CD4-positive, alpha-beta T cell treated with Interleukin-15 for 4 hours (primary cell): ENCODE data around the gene KCTD15.

Experiments
- DNase-seq: peaks from one replicate; pipeline ENCODE4 v3.0.0-alpha.2; 2020; ENCODE audit warnings: low spot score

KCTD15 gene

DNA sequence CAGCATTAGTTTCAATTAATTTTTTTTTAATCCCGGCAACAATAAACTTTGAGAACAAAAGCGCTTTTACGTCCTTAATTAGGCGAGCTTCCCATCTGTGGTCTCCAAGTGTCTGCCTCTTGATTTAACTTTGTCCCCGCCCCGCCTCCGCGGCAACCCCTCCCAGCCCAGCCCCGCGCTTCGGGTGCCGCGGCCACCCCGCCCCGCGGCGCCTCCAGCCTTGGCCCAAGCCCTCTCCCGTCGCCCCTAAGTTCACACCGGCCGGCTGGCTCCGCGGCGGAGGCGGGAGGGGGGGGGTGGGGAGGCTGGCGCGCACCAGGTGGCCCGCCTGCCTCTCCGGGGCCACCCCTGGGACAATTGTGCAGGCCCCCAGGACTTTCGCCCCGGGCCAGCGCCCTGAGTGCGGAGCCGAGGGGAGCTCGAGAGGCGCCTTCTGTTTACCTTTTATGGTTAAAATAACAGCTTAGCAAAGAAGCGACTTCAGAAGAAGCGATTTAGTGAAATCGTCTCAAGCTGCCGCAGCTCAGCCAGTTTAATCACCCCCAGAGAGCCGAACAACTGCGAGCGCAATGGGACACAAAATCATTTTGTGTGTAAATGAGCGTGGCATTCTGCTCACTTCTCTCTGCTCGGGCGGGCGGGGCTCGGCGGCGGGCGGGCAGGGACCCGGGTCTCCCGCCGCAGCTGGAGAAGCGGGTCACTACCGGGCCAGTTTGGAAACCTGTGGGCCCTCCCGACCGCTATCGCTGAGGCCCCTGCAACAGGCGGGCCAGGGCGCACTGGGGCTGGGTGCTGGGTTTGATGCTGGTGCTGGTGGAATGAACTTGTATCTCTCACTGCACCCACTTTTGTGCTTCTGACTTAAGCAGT lies 1.4 kb downstream of the KCTD15 start:
- DNase-seq: no peak

DNA sequence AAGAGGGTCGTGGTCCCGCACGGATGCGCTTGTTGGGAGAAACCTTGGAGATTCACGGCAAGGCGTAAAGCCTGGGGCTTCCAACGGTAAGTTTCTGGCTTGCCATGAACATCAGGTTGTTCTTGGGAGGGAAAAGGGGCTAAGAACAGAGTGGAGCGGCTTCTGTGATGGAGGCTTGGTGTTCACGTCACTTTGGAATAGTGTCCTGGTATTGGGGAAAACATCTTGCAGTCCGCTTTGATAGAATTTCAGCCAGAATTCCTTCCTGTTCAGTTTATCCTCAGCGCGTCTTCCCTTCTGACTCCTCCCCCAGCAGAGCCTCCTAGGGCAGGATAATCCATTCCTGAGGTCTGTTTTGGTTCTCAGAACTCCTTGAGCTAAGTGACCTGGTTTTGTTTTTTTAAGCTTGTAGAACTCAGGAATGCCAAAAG lies 2.0 kb downstream of the KCTD15 start:
- no peak for DNase-seq

DNA sequence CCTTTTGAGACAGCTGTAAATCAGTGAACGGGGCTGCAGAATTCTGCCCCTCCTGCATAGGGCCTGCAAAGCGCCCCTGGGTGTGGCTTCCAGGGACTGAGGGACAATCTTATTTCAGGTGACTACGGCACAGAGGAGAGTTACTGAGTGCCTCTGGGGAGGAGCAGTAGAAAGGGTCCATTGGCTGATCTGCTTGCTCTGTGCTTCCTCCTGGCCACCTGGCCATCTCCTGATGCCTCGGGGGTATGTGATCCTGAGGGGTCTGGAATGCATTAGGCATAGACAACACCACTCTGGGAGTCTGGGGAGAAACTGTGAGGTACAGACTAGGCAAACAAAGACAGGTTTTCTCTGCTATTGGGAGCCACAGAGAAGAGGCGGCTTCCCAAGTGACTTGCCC lies 2.8 kb downstream of the KCTD15 start:
- no peak for DNase-seq

DNA sequence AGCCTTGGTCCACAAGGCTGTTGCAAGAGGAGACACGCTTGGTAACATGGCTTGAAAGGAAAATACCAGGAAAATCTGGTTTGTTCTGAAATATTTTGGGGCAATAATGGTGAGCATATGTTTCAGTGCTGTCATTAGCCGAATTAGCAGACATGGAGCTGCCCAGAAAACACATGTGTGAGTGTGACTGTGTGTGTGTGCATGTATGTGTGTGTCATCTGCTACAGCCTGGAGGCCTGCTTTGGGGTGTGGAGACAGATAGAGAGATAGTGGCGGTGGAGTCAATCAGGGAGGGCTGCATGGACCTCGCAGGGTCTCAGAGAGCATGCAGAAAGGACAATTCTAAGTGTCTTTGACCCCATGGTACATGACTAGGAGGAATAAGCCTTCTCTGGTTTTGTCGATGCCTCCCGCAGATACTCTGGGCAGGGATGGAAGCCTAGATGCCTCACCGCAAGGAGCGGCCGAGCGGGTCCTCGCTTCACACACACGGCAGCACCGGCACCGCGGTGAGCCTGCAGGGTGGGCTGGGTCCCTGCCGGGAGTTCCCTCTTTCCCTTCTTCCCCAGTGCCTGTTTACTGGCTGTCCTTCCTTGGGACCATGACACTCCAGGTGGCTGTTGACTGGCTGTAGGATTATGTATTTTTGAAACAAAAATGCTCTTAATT lies 3.5 kb downstream of the KCTD15 start:
- no peak for DNase-seq

DNA sequence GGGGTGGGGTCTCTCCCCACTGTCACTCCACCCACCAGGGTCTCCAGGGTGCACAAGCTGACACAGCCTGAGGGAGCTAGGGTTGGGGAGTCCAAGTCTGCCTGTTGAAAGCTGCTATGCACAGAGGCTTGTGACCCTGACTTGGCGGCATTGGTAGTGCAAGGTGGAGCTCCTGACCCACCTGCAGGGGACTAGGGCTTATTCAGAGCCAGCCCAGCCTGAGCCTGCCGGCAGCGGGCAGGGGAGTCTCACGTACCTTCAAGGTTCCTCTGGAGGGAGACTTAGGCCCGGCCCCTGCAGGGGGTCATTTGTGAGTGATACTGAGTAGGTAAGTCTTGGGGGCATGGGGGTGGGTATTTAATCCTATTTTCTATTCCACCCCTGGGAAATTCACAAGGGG lies 4.7 kb downstream of the KCTD15 start:
- DNase-seq: no peak

DNA sequence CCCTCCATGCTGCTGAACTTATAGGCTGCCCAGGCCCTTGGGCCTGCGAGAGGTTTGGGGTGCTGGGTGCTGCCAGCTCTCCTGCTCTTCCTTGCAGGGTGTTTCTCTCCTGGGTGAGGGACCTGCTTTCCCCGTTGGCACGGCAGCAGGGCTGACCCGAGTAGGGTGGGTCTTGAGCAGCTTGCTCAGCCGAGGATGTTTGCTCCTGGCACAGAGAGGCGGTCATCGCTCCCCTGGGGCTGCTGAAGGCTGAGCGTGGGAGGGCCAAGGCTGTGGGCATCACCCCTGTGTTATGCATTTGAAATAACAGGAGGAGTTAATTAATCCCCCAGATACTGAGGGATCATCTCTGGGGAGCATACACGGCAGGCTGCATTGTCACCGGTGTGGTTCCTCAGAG lies 5.3 kb downstream of the KCTD15 start:
- no peak for DNase-seq

DNA sequence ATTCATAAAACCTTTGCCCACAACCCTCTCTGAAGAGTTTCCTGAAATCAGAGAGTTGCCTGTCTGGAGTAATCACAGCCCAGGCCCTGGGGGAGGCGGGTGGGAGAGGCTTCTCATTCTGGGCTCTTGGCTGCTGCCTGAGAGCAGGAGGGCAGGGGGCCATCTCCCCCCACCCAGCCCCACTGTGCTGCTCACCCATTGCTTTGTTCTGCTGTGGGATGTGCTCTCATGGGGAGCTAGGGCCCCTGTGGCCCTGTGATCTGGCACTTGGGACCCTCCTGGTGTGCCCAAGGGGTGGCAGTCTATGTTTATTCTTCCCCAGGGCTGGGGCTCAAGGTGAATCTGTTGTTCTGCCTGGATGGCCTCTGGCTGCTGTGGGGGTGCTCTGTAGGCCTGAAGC lies 6.1 kb downstream of the KCTD15 start:
- DNase-seq: no peak

DNA sequence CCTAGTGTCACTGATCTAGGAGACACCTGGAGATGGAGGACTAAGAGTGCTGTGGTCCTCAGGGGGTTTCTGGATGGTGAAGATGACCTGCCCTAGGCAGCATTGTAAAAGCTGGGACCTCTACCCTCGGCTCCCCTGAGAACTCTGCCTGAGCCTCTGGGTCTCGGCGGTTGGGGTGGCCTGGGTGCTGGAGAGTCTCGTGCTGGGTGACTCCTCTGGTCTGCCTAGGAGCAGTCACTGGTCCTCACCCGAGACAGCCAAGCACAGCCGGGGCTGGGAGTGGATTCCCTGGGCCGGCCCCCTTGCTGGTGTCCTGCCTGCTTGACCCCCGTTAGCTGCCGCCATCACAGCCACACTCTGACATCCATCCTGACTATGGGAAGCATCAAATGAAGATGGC lies 6.7 kb downstream of the KCTD15 start:
- DNase-seq: no peak

DNA sequence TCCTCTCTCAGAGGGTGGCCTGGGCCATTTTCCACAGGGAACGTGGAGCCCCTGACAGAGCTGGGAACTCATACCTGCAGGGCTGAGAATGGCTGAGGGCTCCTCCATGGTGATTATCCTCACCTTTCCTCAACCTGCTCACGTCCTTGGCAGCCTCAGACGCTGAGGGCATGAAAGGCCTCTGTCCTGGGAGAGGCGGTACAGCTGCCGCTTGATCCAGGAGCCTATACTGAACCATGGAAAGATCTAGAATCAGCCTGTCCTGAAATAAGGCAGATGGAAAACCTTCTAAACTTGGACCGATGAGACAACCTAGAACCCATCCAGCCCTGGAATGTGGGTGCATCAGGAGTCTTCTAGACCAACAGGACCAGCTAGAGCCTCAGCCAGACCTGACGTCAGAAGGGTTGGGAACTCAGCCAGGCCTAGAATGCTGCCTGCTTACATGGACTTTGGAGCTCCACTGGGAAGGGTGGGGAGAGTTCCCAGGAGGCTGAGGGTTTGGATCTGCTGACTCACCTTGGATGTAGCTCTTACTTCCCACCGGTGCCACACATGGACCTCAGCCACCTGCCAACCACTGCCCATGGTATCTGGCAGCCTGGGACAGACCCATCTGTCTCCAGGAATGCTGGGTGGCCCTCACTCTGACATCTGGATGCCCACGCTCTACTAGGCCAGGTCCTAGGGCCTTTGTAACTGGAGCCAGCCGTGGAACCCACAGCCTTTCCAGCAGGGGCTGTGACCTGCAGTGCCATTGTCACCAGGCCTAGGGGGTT lies 7.5 kb downstream of the KCTD15 start:
- DNase-seq: no peak

DNA sequence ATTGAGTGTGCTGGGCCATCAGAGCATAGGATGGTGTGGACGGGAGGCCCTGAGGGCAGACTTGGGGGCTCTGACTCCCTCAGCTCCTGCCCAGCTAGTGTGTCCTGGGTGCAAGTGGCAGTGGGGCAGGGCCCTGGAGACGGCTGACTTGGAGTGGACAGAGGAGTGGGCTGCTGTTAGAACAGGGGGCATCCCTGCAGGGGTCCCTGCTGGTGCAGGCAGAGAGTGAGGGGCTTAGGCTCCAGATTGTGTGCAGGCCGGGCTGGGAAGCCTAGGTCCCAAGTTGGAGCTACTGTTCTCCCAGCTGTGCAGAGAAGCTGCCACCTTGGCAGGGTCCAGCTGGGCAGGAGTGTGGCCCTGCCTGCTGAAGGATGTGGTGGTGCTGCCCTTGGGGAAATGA lies 8.6 kb downstream of the KCTD15 start:
- DNase-seq: no peak

DNA sequence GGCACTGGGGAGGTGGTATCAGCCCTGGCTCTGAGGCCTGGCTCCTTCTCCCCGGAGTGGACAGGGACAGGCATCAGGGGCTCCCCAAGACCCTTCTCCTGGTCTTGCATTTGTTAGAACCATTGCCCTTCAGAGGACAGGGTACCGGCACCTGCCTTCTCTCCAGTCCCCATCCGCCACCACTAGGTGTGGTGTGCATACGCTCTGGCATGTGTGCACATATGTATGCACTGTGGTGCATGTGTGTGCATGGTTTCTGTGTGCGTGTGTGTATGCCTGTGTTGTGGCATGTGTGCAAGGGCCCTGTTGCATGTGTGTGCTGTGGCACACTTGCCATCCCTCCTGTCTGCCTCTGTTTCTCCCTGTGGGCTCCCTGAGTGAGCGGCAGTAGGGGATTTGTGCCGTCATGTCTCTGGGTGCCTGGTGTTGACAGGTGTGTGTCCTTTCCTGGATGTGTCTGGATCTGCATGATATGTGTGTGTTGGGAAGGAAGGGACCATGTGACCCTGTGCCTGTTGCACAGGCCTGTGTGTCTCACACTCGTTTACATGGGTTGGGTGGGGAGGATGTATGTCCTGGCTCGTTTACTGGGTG lies 9.3 kb downstream of the KCTD15 start:
- DNase-seq: no peak

DNA sequence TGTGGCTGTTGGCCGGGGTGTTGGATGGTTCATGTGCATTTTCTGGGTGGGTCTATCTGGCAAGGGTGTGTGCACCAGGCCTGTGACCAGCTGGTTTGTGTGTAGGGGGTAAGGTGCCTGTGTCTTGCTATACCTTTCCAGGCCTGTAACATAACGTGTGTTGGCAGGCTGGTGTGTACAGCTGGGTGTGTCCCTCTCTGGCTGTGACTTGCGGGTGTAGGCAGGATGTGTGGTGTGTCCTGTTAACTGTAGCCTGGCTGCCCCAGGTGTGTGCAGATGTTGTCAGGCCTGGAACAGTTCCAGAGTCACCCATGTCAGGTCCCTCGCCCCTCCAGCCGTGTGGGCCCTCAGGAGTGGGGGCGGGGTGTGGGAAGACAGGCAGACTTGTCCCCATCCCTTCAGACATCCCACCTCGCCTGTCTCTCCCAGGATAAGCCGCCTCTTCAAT lies 9.8 kb downstream of the KCTD15 start:
- no peak for DNase-seq

DNA sequence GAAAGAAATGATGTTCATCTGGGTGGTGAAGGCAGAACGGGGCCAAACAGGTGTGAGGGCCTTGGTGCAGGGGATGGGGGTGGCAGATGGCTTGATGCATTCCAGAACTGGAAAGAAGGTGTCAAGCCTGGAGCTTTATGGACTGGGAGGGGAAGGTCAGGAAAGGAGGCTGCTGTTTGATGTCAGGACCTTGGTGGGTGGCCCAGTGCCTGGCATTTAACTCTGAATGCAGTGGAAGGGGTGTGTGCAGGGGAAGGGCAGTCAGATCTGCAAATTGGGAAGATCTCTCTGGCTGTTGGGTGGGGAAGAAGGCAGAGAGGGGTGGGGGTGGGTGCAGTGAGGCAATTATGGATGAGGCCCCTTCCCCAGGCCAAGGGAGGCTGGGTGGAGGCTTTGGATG lies 11.7 kb downstream of the KCTD15 start:
- DNase-seq: no peak

DNA sequence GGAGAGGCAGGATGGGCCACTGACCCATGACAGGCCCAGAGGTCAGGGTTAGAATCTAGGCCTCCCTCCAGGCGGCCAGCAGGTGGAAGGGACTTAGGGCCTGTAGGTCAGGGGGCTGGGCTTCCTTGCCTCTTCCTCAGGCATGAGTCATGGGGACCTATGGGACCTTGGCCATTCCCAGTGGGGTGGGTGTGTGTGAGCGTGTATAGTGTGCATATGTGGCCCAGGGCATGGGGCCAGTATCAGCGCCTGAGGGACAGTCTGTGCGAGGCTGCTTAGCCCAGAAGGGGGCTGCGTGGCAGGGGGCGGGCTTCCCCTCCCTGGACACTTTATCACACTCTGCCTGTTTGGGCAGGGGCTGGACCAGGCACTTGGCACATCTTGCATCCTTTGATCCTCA lies 13.3 kb downstream of the KCTD15 start:
- DNase-seq: no peak

DNA sequence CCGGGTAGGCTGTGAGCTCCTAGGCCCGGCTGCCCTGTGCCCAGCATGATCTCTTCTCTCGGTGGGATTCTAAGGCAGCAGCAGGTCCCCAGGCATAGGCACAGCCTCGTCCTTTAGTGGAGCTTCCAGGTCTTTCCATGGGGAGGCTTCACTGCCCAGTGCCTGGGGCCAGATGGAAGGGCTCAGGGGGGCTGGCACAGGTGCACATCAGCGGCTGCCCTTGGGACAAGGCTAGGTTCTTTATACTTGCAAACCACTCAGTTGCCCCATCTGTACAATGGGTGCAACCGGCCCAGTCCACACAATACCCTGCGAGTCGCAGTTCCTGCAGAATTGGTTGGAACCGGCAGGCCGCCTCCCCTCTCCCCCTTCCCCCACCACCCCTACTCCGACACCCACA lies 14.2 kb downstream of the KCTD15 start:
- no peak for DNase-seq

DNA sequence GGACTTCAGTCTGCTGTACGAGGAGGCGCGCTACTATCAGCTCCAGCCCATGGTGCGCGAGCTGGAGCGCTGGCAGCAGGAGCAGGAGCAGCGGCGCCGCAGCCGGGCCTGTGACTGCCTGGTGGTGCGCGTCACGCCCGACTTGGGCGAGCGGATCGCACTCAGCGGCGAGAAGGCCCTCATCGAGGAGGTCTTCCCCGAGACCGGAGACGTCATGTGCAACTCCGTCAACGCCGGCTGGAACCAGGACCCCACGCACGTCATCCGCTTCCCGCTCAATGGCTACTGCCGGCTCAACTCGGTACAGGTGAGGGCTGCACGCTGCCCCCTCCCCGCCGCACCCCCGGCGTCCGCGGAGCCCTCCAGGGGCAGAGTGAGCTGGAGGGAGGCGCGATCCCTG lies 14.6 kb downstream of the KCTD15 start:
- DNase-seq: no peak

DNA sequence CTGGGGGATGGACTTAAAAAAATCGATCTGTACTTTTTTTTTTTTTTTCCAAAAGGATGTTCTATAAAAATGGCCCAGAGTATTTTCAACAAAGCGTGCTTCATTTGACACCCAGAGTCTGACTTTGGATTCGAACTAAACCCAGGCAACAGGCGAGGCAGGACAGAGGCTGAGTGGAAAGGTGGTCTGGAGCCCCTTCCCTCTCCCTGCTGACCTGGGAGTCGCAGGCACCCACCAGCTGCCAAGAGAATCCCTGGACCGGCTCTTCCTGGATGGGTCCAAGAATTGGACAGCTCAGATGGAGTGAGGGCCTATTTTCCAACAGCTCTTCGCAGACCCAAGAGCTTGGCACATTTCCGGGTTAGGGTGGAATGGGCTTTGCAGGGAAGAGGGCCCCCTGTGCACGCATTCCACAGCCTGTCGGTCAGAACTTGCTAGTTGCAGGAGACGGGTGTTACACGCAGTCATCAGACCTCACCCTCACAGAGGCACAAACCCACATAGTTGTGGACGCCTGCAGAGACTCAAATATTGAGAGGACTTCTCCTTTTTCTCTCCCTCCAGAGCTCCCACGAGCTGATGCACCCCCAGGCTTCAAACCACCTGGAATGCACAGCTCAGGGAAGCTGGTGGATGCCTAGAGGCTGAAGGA lies 15.2 kb downstream of the KCTD15 start:
- no peak for DNase-seq

DNA sequence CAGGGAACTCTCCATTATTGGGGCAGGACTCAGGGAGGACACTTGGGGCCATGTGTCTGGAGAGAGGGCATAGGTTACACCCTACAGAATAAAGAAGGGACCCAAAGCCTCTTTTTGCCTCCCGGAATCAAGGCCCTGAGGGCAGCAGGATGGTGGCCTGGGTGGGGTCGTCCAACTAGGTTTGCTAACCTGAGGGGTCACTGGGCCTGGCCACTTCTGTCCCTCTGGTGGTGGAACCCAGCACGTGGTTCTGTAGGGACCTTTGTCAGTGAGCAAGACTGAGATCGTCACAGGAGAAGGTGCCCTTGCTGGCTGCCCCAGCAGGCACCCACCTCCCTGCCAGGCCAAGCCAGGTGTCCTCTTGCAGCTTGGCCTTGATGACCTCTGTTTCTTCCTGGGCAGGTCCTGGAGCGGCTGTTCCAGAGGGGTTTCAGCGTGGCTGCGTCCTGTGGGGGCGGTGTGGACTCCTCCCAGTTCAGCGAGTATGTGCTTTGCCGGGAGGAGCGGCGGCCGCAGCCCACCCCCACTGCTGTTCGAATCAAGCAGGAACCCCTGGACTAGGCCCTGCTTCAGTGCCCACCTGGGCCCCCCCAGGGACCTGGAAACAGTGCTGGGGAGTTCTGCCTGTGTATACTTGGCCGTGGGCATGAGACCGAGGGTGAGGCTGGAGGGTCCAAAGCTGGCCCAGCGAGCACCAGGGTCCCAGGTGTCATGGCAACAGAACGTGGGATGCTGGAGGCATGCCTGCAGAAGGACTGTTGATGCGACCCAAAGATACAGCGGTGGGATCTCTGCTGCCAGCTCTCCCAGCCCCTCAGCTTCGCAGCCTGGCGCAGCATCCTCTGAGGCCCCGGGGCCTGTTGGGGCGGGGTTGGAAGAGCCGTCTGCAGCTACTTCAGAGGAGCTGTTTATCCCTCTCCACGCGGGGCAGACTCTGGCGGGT lies 16.0 kb downstream of the KCTD15 start:
- no peak for DNase-seq

DNA sequence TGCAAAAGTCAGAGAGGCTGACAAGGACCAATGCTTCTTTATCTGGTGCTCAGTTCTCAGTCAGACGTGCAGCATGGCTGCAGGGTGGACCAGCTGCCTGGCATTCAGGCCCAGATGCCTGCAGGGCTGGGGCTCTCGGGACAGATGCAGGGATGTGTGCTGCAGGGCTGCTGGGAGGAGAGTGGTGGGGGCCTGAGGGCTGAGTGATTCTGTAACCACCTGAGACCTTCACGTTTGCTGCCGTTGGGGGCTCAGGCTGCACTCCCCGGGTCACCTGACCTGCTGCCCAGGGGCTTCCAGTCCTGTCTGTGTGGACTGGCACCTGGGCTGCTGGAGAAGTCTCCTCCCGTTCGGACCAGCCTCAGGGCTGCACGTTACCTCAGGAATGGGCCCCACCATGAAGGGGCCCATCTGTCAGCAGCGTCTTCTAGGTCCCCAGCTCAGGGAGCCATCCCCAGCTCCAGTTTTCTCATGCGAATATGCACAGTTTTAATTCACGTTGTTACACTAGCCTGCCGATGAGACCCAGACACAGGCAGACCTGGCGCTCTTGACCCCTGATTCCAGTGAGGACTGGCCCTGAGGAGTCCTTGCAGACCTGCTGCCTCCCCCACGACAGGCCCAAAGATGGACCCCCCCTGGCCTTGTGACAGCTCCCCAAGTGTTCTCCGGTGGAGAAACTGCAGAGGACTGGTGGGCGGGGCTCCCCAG lies 16.9 kb downstream of the KCTD15 start:
- DNase-seq: no peak
